Melanocyte of skin (primary cell): ENCODE data around the gene RSPH3. TPM values are rescaled to one million over a fixed set of nuclear protein-coding genes. Genes with fewer than 3 reads are reported as not detected.

Source experiments
- small RNA-seq, 2 donors: library from RNA; depleted of rRNA; stranded (forward); fragments of <200 nt; gene quantifications; one replicate each; pipeline ENCODE3, GENCODE V24; 2012
- total RNA-seq, 2 donors: library from RNA; depleted of rRNA; stranded (reverse); fragments of >200 nt; gene quantifications; 2 replicates each; pipeline ENCODE4 v1.2.3, GENCODE V29; 2012

The RSPH3 gene
- 1 to 10 TPM; 2.3 to 4.8 TPM for total RNA-seq

GRCh38 chr6:158999666-159000403 lies at the start of gene RSPH3:
Gene RSPH3 (minus strand): TSS chr6:159000202. CDS start chr6:158999550, 652 bp downstream.

GRCh38 chr6:159044899-159045727 lies 45.1 kb upstream of the RSPH3 start, which contains the start of gene TAGAP:
Gene TAGAP (minus strand): TSS chr6:159044991. CDS start chr6:159044146, 845 bp downstream.

Small RNA genes lying within 50 kb of the gene (small RNA-seq; reads per million reads assigned to genes)
- 0 reads per million in 2 donors for gene RNU6-293P

Other genes with a start within 250 kb of the RSPH3 start
- 100 to 1,000 TPM in 1 of 2 donors, 10 to 100 TPM in 1; 56.8 to 156 TPM for gene EZR, start 180.8 kb downstream of the RSPH3 start, total RNA-seq
- gene TAGAP, start 44.8 kb upstream of the RSPH3 start, total RNA-seq = under 1 TPM in 1 of 2 donors, not detected in 1; under 0.01 TPM
- gene FNDC1, start 169.2 kb upstream of the RSPH3 start, total RNA-seq = under 1 TPM; 0.33 to 0.34 TPM